ENCODE measurements around the gene IGF1R. TPM values are rescaled to one million over a fixed set of nuclear protein-coding genes. Genes with fewer than 3 reads are reported as not detected.

Gene IGF1R
- total RNA-seq, 1 donor from 2014 or later: 47.7 TPM

- TF ChIP-seq CTCF (IDR thresholded peaks at IDR 0.05): no peak
- no peak for DNase-seq
- Histone ChIP-seq H3K4me3 (no peak overlapping the region), H3K27me3 (ENCODE audit: low read depth) (no peaks in the 10 kb centered on the region), H3K9me3 (no peaks in the 10 kb centered on the region), H3K36me3 (no peaks in the 10 kb centered on the region), H3K27ac (no peak overlapping the region), H3K4me1 (no peaks in the 10 kb centered on the region)
- no peak for ATAC-seq
- intact Hi-C loops (cut with DNase I): no loop called here
Measured at GRCh38 chr15:98967916-98968315, 319.6 kb downstream of the IGF1R start.

- Histone ChIP-seq H3K4me3 (no peak overlapping the region), H3K36me3 (no peaks in the 10 kb centered on the region), H3K9me3 (no peaks in the 10 kb centered on the region), H3K4me1 (no peaks in the 10 kb centered on the region), H3K27ac (no peak overlapping the region), H3K27me3 (ENCODE audit: low read depth) (no peaks in the 10 kb centered on the region)
- no peak for ATAC-seq
- DNase-seq: no peak
- intact Hi-C loops (cut with DNase I): no loop called here
- TF ChIP-seq CTCF (IDR thresholded peaks at IDR 0.05): no peak
Measured at GRCh38 chr15:98968576-98968975, 320.2 kb downstream of the IGF1R start.

- Histone ChIP-seq H3K4me1 (no peaks in the 10 kb centered on the region), H3K36me3 (no peaks in the 10 kb centered on the region), H3K27ac (no peak overlapping the region), H3K27me3 (ENCODE audit: low read depth) (no peaks in the 10 kb centered on the region), H3K4me3 (no peak overlapping the region), H3K9me3 (no peaks in the 10 kb centered on the region)
- intact Hi-C loops (cut with DNase I): no loop called here
- TF ChIP-seq CTCF (IDR thresholded peaks at IDR 0.05): no peak
- DNase-seq: no peak
- ATAC-seq: no peak
Measured at GRCh38 chr15:98969126-98969735, 320.9 kb downstream of the IGF1R start.

- intact Hi-C loops (cut with DNase I): no loop called here
- ATAC-seq: no peak
- no peaks in the 10 kb centered on the region for H3K27me3 ChIP-seq (ENCODE audit: low read depth)
- DNase-seq: no peak
- H3K4me3 ChIP-seq: no peak overlapping the region
- TF ChIP-seq CTCF (IDR thresholded peaks at IDR 0.05): no peak
- H3K9me3 ChIP-seq: no peaks in the 10 kb centered on the region
- no peaks in the 10 kb centered on the region for H3K4me1 ChIP-seq
- H3K27ac ChIP-seq: no peak overlapping the region
- no peaks in the 10 kb centered on the region for H3K36me3 ChIP-seq
Measured at GRCh38 chr15:98970799-98971198, 322.5 kb downstream of the IGF1R start.

- Histone ChIP-seq H3K9me3 (no peaks in the 10 kb centered on the region), H3K4me3 (no peak overlapping the region), H3K4me1 (no peaks in the 10 kb centered on the region), H3K27me3 (ENCODE audit: low read depth) (no peaks in the 10 kb centered on the region), H3K27ac (no peak overlapping the region), H3K36me3 (no peaks in the 10 kb centered on the region)
- no peak for DNase-seq
- no peak for ATAC-seq
- intact Hi-C loops (cut with DNase I): no loop called here
- no peak for TF ChIP-seq CTCF (IDR thresholded peaks at IDR 0.05)
Measured at GRCh38 chr15:98976500-98976899, 328.2 kb downstream of the IGF1R start.
